Measurements from ENCODE around the gene FBXW11.

DNA sequence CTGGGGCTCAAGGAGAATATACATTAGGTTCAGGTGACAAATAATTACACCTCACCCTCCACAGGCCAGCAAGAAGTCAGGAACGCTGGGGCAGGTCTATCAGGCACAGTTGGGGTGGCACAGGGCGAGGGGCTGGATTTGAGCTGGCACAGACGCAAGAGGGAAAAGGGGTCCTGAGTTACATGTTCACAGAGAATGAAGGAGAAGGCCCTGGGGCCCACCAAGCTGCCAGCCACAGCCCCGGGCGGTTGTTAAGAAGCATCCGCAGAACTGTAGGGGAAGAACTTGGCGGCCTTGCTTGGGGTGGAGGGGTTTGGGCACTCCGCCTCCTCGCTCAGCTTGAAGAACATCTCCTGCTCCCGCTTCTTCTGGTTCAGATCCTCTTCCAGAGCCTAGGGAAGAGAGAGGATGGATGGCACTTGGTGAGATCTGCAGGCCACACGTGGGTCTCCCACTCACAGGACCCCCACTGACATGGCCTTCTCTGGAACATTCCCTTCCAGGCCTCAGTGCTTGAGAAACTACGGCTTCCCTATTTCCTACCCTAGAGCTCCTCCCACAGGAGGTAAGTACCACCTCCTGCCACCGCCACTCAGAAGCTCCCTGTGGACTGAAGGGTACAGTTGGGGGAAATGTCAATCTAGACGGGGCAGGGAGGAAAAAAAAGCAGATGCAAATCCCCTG is 38.3 kb upstream of the FBXW11 start:
- TF ChIP-seq POLR2A (IDR thresholded peaks at IDR 0.05): no peak
- TF ChIP-seq, protein P1, sequence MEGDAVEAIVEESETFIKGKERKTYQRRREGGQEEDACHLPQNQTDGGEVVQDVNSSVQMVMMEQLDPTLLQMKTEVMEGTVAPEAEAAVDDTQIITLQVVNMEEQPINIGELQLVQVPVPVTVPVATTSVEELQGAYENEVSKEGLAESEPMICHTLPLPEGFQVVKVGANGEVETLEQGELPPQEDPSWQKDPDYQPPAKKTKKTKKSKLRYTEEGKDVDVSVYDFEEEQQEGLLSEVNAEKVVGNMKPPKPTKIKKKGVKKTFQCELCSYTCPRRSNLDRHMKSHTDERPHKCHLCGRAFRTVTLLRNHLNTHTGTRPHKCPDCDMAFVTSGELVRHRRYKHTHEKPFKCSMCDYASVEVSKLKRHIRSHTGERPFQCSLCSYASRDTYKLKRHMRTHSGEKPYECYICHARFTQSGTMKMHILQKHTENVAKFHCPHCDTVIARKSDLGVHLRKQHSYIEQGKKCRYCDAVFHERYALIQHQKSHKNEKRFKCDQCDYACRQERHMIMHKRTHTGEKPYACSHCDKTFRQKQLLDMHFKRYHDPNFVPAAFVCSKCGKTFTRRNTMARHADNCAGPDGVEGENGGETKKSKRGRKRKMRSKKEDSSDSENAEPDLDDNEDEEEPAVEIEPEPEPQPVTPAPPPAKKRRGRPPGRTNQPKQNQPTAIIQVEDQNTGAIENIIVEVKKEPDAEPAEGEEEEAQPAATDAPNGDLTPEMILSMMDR (IDR thresholded peaks at IDR 0.05): no peak
